Activated CD8-positive, alpha-beta T cell treated with anti-CD3 and anti-CD28 coated beads, Interleukin-2, amount 10 ng/mL, durations not matched to agents 7 days and 5 days (primary cell): ENCODE data around the gene HMGB3. TPM values are rescaled to one million over a fixed set of nuclear protein-coding genes. Genes with fewer than 3 reads are reported as not detected.

ENCODE experiments used
- ATAC-seq: fragments of 150-1000 bp; cut with Tn5 transposase; one replicate; pipeline ENCODE4 v1.10.0; 2021; ENCODE audit warnings: moderate library complexity
- CTCF ChIA-PET: fragments of 350-600 bp; sonication (Branson Sonifier 250); formaldehyde crosslinking; loops from one replicate; lab custom pipeline; 2021; ENCODE audit warnings: antibody characterized with exemption; lab: Charles Lee
- POLR2A ChIA-PET: fragments of 350-600 bp; sonication (Branson Sonifier 250); formaldehyde crosslinking; loops from one replicate; lab custom pipeline; 2021; ENCODE audit warnings: antibody characterized with exemption; lab: Charles Lee
- DNase-seq: peaks from one replicate; pipeline ENCODE4 v3.0.0-alpha.2; 2020
- H3K27ac Mint-ChIP-seq: one replicate; pipeline ENCODE4 v1.8.0; 2021; ENCODE audit warnings: mild to moderate bottlenecking, mixed read lengths
- H3K27me3 Mint-ChIP-seq: one replicate; pipeline ENCODE4 v1.8.0; 2021; ENCODE audit warnings: low read depth, mixed read lengths
- H3K36me3 Mint-ChIP-seq: one replicate; pipeline ENCODE4 v1.8.0; 2021; ENCODE audit warnings: low read depth, mixed read lengths
- H3K4me1 Mint-ChIP-seq: one replicate; pipeline ENCODE4 v1.8.0; 2021; ENCODE audit warnings: low read depth, mixed read lengths
- H3K4me3 Mint-ChIP-seq: one replicate; pipeline ENCODE4 v1.8.0; 2021; ENCODE audit warnings: mild to moderate bottlenecking, mixed read lengths
- H3K9me3 Mint-ChIP-seq: one replicate; pipeline ENCODE4 v1.8.0; 2022; ENCODE audit warnings: mixed read lengths; ENCODE audit not compliant: insufficient read depth
- total RNA-seq, 2 experiments: library from RNA; stranded (reverse); gene quantifications; one replicate each; pipeline ENCODE4 v1.2.3, GENCODE V29; 2021

HMGB3 gene
- total RNA-seq, result 10 to 100 TPM; 53.3 to 60.8 TPM

DNA sequence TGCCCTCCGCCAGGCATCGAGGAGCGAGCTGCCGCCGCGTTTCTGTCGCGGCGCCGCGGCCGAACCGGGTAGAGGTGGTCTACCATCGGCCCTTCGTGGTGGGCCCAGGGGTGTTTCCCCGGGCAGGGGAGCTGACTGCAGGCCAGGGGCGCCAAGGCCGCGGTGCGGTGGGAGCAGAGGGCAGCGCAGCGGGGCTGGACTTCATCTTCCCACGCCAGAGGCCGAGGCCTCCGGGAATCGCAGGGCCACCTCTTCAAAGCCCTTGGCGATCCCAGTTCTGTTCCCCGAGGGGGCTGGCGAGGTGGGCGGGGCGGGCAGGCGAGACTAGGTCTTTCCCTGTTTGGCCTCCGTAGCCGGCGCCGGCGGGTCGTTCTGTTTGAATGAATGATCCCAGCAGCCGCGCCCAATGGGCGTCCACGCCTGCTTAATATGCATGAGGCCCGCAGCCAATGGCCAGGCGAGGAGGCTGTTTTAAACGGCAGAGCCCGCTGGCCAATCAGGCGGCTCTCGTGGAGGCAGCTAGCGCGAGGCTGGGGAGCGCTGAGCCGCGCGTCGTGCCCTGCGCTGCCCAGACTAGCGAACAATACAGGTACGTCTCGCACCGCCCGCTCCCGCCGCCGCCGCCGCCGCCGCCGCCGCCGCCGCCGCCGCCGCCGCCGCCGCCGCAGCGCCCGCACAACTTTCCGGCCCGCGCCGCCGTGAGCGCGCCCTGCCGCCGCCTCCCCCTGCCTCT lies at the start of gene HMGB3:
HMGB3 (plus strand) TSS at position 548 of the 733 bp plus-strand sequence. CDS start 2,265 bp downstream, outside the sequence.
- peaks cover 18% of the 10 kb centered on the region for H3K4me1 Mint-ChIP-seq
- no peaks in the 10 kb centered on the region for H3K9me3 Mint-ChIP-seq
- CTCF ChIA-PET, result interaction anchor here (2.0 kb wide), 1 partner anchor 211 kb away, joined by 7 read pairs; no protein-coding TSS in a partner anchor
- H3K4me3 Mint-ChIP-seq, result peak within 1 kb of the TSS; percentile 68
- H3K27me3 Mint-ChIP-seq, result peaks cover 2% of the 10 kb centered on the region
- ATAC-seq (peak; percentile 99), DNase-seq (peak; percentile 92)
- peak within 1 kb of the TSS; percentile 34 for H3K27ac Mint-ChIP-seq
- POLR2A ChIA-PET, result interaction anchor here (1.4 kb wide), 1 partner anchor 413 kb away, joined by 3 read pairs; no protein-coding TSS in a partner anchor
- peaks cover 14% of the 10 kb centered on the region for H3K36me3 Mint-ChIP-seq

- CTCF ChIA-PET, result no interaction called here
- DNase-seq (no peak), ATAC-seq (no peak)
- POLR2A ChIA-PET, result no interaction called here
- peaks cover 8% of the 10 kb centered on the region for H3K27me3 Mint-ChIP-seq
- H3K4me1 Mint-ChIP-seq, result no peaks in the 10 kb centered on the region
- H3K4me3 Mint-ChIP-seq, result no peak overlapping the region
- no peaks in the 10 kb centered on the region for H3K9me3 Mint-ChIP-seq
- H3K27ac Mint-ChIP-seq, result no peak overlapping the region
- H3K36me3 Mint-ChIP-seq, result no peaks in the 10 kb centered on the region
These were observed 49.2 kb upstream of the HMGB3 start for GRCh38 chrX:150933945-150934350.

DNA sequence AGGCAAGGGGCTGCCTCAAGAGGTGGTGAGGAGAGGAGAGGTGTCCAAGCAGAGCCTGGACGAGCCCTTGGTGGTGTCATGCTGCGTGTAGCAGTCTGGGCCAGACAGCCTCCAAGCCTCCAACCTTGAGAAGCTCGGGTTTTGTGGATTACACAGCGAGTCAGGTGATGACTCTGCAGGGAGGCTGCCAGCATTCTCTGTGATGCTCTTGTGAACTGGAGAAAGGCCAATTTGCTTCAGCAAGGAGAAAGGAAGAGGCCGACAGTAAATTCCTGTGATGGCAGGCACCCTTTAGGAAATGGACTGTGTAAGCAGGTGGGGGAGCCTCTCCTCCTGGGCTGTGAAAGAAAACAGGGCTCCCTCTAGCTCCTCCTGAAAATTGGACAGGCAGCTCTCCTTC lies 48.7 kb upstream of the HMGB3 start:
- H3K4me3 Mint-ChIP-seq, result no peak overlapping the region
- no peaks in the 10 kb centered on the region for H3K9me3 Mint-ChIP-seq
- no peaks in the 10 kb centered on the region for H3K4me1 Mint-ChIP-seq
- ATAC-seq, result no peak
- ChIA-PET CTCF (no interaction called here), POLR2A (no interaction called here)
- peaks cover 8% of the 10 kb centered on the region for H3K27me3 Mint-ChIP-seq
- H3K36me3 Mint-ChIP-seq, result no peaks in the 10 kb centered on the region
- no peak overlapping the region for H3K27ac Mint-ChIP-seq
- no peak for DNase-seq

DNA sequence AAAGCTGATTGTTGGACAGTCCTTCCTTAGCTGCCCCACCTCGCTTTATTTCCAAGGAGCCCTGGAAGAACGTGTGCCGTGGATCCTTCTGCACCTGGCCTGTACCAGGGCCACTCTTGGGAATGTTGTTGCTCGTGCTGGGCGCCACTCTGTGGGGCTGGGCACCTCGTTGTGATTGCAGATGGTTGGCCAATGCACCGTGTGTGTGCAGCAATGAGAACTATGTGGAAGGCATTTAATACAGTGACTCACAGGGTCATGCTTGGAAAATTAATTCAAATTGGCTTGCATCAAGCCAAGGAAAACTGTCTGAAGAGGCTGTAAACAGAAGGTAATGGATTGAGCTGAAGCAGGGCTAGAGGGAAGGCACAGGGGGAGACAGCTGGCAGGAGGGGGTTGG lies 47.7 kb upstream of the HMGB3 start:
- Mint-ChIP-seq H3K9me3 (no peaks in the 10 kb centered on the region), H3K4me3 (no peak overlapping the region), H3K4me1 (no peaks in the 10 kb centered on the region), H3K27me3 (peaks cover 8% of the 10 kb centered on the region), H3K27ac (no peak overlapping the region), H3K36me3 (no peaks in the 10 kb centered on the region)
- POLR2A ChIA-PET, result no interaction called here
- ATAC-seq (no peak), DNase-seq (no peak)
- CTCF ChIA-PET, result no interaction called here

DNA sequence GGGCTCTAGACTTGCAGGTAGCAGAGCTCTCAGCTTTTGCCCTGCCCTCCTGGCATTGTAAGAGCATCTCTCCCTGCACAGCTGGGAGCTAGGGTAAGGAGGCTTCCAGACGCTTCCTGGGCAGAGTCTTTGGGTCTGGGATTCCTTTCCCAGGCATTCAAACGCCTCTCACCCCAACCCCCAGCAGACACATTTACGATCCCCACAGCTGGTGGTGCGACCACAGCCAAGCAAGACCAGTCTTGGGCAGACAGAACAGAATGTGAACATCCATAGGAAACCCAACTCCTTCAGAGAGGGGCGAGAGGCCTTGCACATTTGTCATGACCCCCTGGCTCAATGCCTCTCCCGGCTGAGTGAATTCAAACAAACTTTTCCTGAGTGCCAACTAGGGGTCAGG lies 46.6 kb upstream of the HMGB3 start:
- no peak overlapping the region for H3K4me3 Mint-ChIP-seq
- H3K36me3 Mint-ChIP-seq, result no peaks in the 10 kb centered on the region
- ChIA-PET CTCF (no interaction called here), POLR2A (no interaction called here)
- no peaks in the 10 kb centered on the region for H3K9me3 Mint-ChIP-seq
- ATAC-seq (no peak), DNase-seq (no peak)
- no peak overlapping the region for H3K27ac Mint-ChIP-seq
- H3K27me3 Mint-ChIP-seq, result peaks cover 7% of the 10 kb centered on the region
- H3K4me1 Mint-ChIP-seq, result no peaks in the 10 kb centered on the region

DNA sequence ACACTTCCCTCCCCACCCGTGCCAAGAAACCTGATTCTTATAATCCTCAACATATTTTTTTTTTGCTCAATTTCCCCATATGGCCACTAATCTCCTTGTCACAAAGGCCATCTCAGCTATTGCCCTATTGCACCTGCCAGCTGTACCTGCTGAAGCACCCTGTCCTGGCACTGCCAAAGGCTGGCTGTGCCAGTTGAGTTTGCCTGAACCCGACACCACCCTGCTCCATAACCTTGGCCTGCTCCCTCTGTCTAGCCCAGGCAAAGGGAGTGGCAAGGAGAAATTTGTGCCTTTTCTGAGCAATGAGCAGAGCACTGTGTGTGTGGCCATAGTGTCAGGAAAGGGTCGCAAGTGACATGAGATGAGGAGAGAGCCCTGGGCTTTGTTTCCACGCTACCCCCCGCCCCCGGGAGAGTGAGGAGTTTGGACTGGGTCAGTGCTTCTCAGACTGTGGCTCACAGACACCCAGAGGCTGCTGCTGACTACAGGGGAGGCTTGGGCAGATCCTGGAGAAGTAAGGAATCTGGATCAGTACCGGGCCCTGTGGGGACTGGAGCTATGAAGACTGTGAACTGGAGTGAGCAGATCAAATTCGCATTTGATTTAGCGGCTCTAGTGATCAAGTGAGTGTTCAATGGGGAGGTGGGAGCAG lies 42.2 kb upstream of the HMGB3 start:
- Mint-ChIP-seq H3K36me3 (no peaks in the 10 kb centered on the region), H3K4me1 (no peaks in the 10 kb centered on the region), H3K27ac (no peak overlapping the region), H3K27me3 (no peaks in the 10 kb centered on the region), H3K4me3 (no peak overlapping the region), H3K9me3 (no peaks in the 10 kb centered on the region)
- DNase-seq, result no peak
- ChIA-PET CTCF (no interaction called here), POLR2A (no interaction called here)
- ATAC-seq, result no peak

DNA sequence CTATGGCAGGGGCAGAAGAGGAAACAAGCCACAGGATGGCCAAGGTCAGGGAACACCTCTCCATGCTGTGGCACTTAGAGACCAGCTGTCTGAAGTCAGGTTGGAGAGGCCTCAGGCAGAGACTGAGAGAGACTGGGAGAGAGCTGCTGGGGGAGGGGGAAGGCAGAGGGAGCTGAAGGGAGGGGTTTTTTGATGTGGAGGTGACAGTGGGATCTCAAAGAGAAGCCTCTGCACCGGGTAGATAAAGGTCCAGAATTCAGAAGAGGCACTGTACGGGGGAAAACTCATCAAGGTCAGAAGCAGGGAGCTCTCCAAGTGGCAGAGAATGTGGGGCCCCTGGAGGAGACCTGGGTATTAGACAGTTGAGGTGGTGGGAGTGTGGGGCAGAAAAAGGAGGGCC lies 41.6 kb upstream of the HMGB3 start:
- Mint-ChIP-seq H3K36me3 (no peaks in the 10 kb centered on the region), H3K27me3 (no peaks in the 10 kb centered on the region), H3K4me3 (no peak overlapping the region), H3K9me3 (no peaks in the 10 kb centered on the region), H3K27ac (no peak overlapping the region), H3K4me1 (no peaks in the 10 kb centered on the region)
- DNase-seq (no peak), ATAC-seq (no peak)
- ChIA-PET CTCF (no interaction called here), POLR2A (no interaction called here)

GRCh38 chrX:150942942-150943594 lies 40.1 kb upstream of the HMGB3 start:
- H3K9me3 Mint-ChIP-seq, result no peaks in the 10 kb centered on the region
- no peaks in the 10 kb centered on the region for H3K27me3 Mint-ChIP-seq
- ChIA-PET POLR2A (no interaction called here), CTCF (no interaction called here)
- ATAC-seq (no peak), DNase-seq (no peak)
- H3K36me3 Mint-ChIP-seq, result no peaks in the 10 kb centered on the region
- no peak overlapping the region for H3K4me3 Mint-ChIP-seq
- no peaks in the 10 kb centered on the region for H3K4me1 Mint-ChIP-seq
- H3K27ac Mint-ChIP-seq, result no peak overlapping the region

DNA sequence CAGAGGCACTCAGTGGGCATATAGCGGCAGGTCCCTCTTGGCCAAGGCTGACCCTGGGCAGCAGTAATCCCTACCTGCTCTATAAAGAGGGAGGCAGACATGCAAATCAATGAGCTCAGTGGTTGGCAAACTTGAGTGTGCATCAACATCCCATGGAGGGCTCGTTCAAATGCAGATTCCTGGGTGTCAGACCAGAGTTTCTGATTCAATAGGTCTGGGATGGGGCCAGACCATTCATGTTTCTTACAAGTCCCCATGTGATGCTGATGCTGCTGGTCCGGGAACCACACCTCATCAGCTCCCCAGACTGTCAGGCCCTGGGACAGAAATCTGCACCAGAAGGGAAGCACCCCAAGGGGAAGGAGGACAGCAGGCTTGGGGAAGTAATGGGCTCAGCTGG lies 38.9 kb upstream of the HMGB3 start:
- POLR2A ChIA-PET, result no interaction called here
- Mint-ChIP-seq H3K27me3 (no peaks in the 10 kb centered on the region), H3K36me3 (no peaks in the 10 kb centered on the region), H3K9me3 (no peaks in the 10 kb centered on the region), H3K27ac (no peak overlapping the region), H3K4me1 (no peaks in the 10 kb centered on the region), H3K4me3 (no peak overlapping the region)
- ATAC-seq (no peak), DNase-seq (no peak)
- CTCF ChIA-PET, result interaction anchor here (1.7 kb wide), 1 partner anchor 172 kb away, joined by 4 read pairs; no protein-coding TSS in a partner anchor

DNA sequence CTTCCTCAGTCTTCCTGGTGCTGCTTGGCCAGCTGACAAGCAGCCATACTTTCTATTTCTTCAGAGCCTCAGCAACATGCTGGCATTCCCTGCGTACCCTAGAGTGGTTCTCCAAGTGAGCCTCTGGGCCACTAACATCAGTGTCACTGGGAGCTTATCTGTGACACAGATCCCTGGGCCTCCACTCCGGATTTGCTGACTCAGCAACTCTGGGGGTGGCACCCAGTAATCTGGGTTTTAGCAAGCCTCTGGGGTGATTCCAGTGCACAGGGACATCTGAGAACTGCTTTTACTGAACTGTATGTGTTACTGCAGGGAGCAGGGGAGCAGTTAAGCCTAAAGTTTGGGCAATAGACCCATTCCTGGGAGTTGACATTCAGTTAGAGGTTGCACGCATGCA lies 28.2 kb upstream of the HMGB3 start:
- no peaks in the 10 kb centered on the region for H3K27me3 Mint-ChIP-seq
- H3K4me1 Mint-ChIP-seq, result no peaks in the 10 kb centered on the region
- H3K9me3 Mint-ChIP-seq, result no peaks in the 10 kb centered on the region
- CTCF ChIA-PET, result no interaction called here
- DNase-seq (no peak), ATAC-seq (no peak)
- H3K36me3 Mint-ChIP-seq, result no peaks in the 10 kb centered on the region
- no peak overlapping the region for H3K27ac Mint-ChIP-seq
- POLR2A ChIA-PET, result no interaction called here
- H3K4me3 Mint-ChIP-seq, result no peak overlapping the region

DNA sequence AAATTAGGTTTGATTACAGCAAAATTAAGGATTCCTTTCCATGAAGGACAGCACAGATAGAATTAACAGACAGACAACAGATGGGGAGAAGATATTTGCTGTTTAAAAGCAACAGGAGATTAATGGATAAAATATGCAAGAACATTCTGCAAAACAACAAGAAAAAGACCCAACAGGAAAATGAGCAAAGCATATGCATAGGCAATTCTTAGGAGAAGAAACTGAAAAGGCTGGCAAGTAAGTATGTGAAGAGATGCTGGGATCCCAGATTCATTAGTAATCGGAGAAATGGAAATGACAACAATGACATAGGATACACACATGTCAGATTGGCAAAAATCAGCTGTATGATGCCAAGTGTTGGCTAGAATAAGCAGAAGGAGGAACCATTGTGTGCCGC lies 27.5 kb upstream of the HMGB3 start:
- no peaks in the 10 kb centered on the region for H3K36me3 Mint-ChIP-seq
- DNase-seq (no peak), ATAC-seq (no peak)
- CTCF ChIA-PET, result no interaction called here
- no peaks in the 10 kb centered on the region for H3K9me3 Mint-ChIP-seq
- no peak overlapping the region for H3K4me3 Mint-ChIP-seq
- POLR2A ChIA-PET, result no interaction called here
- H3K27me3 Mint-ChIP-seq, result no peaks in the 10 kb centered on the region
- no peak overlapping the region for H3K27ac Mint-ChIP-seq
- no peaks in the 10 kb centered on the region for H3K4me1 Mint-ChIP-seq

DNA sequence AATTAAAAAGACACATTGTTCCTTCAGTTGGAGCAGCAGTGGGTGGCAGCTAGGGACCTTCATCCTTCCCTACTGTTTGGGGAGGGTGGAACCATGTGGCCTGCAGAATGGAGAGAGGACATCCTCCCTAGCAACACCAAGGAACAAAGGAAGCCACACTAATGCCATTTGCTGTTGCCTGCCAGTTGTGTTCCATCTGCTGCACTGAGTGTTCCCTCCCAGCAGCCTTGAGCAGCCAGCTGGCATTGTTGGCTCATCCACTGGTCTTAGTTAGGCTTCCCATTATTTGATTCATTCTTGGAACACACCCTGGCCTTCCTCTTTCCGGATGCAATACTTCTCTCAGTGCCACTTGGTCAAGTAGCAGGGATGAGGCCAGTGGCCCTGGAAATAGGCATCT lies 25.0 kb upstream of the HMGB3 start:
- no peaks in the 10 kb centered on the region for H3K4me1 Mint-ChIP-seq
- CTCF ChIA-PET, result no interaction called here
- no peak overlapping the region for H3K27ac Mint-ChIP-seq
- H3K9me3 Mint-ChIP-seq, result no peaks in the 10 kb centered on the region
- POLR2A ChIA-PET, result no interaction called here
- DNase-seq (no peak), ATAC-seq (no peak)
- H3K4me3 Mint-ChIP-seq, result no peak overlapping the region
- H3K36me3 Mint-ChIP-seq, result no peaks in the 10 kb centered on the region
- H3K27me3 Mint-ChIP-seq, result no peaks in the 10 kb centered on the region
